CD4-positive, alpha-beta T cell treated with Interleukin-12 subunit alpha and Interleukin-12 subunit beta, for 1 hour (primary cell): ENCODE measurements around the gene DIRAS2.

Experiments used
- DNase-seq: peaks from one replicate; pipeline ENCODE4 v3.0.0-alpha.2; 2020

DIRAS2 gene

DNA sequence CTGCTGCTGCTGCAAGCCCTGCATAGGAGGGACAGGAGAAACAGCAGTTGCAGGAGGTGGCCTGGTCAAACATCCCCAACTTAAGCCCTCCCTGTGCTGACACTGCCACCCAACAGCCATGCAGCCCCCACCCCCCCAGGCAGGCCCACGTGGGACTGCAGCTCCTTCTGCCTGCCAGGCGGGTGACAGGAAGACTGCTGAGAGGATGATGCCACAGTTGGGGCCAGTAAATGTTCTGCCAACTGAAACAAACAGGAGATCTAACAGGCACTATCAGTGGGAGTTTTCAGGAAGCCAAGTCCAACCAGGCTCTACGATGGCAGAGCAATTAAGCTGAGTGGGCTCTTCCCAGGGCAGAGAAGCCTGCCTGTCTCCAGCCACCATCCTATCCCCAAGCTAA lies 31.1 kb downstream of the DIRAS2 start:
- DNase-seq = no peak

DNA sequence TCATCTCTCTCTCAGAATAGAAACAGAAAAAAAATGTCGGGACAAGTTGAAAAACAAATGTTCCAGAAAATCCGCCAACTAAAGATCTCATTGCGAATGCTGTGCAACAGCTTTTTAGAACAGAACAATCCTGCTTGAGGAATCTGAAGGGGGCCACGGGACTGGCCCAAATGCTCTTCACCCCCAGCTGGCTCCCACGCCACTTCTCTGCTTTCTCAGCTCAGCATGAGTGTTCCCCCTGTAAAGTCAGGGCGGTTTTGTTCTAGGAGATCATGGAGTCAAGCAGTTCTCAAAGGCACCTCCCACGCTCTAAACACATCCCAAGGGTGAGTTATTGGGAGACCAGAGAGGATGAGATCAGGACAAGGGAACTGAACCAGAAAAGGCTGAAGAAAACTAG lies 31.5 kb downstream of the DIRAS2 start:
- DNase-seq = no peak

DNA sequence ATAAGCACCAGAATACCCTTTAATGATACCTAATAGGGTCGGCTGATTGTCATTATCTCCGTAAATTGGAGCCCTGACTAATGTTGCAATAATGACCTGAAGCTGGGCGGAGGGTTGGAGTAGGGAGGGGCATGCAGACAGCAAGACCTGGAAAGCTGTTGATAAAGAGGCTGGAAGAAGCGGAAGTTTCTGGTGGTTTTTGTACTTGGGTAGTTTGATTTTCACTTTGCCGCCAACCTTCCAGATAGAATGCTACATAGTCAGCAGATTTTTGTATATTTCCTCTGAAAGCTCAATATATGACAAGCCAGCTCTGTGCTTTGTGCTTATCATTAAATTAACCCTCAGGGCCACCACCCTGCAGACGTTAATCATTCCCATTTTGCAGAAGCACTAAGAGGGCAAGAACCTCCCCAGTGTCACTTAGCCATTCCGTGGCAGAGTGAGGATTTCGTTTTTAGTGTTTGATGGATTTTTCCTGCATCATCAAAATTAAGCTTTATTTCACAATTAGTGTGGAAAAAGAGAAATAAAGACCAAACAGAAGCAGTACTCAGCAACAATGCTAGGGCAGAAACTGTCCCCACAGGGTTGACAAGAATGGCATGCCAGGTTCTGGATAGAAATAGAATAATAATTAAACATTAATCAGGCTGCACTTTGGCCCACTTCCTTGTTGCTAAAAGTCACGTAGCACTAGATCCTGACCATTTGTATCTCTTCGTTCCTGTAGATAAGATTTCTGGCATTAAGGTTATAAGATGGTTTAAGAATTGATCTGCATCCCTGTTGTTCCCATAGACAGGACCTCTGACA lies 34.7 kb downstream of the DIRAS2 start:
- no peak for DNase-seq

DNA sequence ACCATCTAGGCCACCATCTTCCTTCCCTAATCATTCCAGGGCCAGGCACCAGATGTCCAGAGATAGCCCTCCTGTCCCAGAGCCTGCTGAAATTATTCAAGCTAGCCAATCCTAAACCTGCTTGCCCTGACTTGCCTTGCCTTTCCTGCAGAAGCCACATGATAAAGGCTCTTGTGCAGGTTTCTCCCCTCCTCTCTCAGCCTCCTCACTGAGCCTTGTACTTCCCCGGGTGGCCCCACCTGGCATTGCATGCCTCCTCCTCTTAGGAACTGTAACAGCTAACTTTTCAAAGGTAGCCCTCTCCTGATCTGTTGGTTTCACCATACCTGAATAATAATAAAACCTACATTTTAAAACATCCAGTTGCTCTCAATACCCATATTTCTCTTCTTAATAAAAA lies 42.6 kb downstream of the DIRAS2 start:
- DNase-seq = no peak

DNA sequence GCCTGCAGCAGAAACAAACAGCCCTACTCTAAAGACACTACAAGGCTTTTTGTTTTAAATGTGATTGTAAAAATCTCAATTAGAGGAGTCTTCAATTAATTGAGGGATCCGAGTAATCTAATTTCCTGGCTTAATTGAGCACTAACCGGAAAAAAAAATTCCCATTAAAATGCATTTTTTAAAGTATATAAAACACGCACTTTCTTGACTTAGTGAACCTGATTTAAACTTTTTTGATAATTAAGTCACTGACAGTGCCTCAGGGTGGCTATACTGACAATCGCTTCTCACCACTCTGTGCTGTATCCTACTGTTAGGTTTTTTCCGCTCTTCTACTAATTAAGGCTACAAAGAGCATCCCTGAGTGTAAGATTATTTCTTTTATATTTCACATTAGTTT lies 44.4 kb downstream of the DIRAS2 start:
- DNase-seq = no peak

DNA sequence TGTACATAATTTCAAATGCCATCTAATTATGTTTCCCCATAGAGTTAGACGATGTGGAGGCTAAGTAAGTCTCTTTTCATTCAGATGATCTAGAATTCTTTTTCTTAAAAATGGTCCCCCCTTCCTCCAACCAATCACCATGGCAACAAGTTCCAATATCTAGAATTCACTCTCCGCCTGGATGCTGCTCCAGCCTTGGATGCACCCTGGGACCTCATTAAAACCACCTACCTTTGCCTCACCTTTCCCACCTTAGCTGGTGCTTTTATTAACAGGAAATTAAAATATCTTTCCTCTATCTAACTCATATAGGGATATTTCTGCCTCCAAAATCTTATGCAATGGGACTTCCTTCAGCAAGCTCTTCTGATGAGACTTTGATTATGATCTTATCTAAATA lies 49.0 kb downstream of the DIRAS2 start:
- DNase-seq = no peak

DNA sequence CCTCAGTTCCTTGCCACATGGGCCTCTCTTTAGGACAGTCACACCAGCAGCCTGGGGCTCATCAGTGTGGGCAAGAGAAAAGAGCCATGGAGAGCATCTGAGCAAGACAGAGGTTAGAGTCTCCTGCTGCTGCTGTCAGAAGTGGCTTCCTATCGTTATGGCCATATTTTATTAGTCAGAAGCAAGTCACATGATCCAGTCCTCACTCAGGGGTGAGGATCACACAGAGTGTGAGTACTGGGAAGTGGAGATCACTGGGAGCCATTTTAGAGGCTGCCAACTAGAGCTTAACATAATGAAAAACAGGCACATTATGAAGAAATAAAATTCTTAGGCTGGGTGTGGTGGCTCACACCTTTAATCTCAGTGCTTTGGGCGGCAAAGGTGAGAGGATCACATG lies 62.0 kb downstream of the DIRAS2 start:
- no peak for DNase-seq

DNA sequence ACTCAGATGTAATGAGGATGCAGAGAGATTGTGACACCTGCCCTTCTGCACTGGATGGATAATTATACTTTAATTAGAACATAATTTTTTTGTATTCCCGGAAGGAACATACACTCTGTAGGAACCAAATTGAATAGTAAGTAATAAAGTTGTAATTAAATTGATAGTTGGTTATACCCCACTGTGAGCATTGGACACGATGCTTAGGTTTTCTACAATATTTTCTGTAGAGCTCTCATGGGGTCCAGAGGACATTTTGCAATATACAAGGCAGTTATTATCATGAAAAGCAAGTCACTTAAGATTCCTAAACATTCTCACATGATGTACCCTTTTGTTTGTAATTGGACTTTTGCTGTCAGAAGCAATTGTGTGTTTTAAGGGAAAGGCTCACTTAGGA lies 63.4 kb downstream of the DIRAS2 start:
- DNase-seq = no peak

DNA sequence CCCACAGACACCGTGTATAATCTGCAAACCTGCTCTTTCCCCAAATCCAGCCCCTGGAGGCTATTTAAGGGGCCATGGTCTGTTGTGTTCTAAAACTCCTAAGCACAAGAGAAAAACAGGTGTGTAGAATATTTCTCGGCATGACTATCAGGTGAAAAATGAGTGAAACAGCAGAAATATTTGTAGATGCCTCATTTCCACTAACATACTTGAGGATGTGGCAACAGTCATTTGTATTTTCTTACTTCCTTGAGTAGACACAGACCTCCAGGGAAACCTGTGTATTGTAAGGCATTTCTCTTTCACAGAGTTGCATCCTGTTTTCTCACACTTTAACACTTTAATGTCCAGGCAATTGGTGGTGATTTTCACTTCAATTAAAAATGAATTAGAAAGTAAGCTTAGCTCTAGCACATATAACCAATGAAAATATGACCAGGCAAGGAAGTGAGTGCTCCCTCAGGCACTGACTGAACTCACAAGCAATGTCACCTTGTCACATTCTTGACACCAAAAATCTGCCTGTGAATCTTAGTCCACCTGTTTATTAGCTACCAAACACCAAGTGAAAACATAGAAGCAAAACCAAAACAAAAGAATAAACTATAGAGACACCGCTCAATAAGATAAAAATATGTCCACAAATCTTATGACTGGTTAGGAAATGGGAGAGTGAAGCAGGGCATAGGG lies 64.4 kb downstream of the DIRAS2 start:
- DNase-seq = no peak

DNA sequence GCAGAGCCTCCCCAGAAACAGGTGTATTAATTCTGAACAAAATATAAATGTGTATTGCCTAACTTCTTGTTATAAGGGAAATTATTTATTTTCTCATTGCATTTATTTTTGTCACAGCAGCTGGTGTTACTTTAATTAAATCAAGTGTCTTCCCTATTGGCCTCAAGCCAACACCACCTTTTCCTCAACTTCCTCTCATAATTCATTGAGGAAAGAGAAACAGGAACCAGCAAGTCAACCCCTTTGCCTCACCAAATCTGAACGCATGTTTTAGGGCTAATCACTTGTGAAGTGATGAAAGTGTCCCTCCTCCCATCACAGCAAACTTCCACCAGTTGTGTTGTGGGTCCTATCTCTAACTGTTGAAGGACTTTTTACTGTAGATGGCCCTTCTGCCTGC lies 73.1 kb downstream of the DIRAS2 start:
- peak; percentile 2 for DNase-seq

DNA sequence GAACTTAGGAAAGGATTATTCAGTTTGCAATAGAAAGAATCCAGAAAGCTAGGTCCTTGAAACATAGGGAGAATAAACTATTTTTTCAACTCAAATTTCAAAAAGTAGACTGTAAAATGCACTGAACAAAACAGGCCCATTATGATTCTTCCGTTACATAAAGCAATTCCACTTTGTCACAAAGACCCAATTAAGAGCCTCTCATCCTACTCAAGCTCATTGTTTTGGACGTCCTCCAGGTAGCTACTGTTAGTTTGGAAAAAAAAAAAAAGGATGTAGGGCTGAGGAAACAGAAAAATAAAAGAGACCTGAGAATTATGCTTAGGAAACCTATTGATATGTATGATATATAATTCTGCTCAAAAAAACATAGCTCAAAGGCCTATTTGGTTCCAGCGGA lies 74.0 kb downstream of the DIRAS2 start:
- no peak for DNase-seq

DNA sequence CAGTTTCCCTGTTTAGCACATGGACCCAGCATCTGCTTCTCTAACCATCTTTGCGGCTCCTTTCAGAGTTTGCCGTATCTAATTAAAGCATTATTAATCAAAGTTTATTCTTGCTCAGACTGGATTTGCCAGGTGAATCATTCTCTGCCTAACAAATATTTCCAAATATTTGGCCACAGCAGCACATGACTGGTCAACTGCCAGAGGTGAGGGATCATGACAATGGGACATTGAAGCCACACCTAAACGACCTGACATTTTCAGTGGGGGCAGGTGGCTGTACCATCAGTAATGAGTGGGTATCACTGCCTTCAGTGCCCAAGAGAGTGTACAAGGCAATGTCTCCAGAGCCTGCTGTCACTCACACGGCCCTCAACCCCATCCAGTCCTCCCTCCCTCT lies 80.4 kb downstream of the DIRAS2 start:
- no peak for DNase-seq
